WI38 (cell line): ENCODE results near the gene TAGAP.

ENCODE experiments used
- H3K4me3 ChIP-seq: 2 replicates; pipeline ENCODE4 v1.5.1; 2011; ENCODE audit warnings: low read depth, mild to moderate bottlenecking, control low read depth, low read length
- TF ChIP-seq, protein P1 (sequence below): IDR thresholded peaks from 2 replicates; pipeline ENCODE4 v1.5.1; 2012; ENCODE audit warnings: low read depth, mild to moderate bottlenecking, control low read depth, low read length

TAGAP gene

GRCh38 chr6:159067334-159067733, 22.5 kb upstream of the TAGAP start:
- H3K4me3 ChIP-seq, result no peak overlapping the region
- TF ChIP-seq, protein P1, sequence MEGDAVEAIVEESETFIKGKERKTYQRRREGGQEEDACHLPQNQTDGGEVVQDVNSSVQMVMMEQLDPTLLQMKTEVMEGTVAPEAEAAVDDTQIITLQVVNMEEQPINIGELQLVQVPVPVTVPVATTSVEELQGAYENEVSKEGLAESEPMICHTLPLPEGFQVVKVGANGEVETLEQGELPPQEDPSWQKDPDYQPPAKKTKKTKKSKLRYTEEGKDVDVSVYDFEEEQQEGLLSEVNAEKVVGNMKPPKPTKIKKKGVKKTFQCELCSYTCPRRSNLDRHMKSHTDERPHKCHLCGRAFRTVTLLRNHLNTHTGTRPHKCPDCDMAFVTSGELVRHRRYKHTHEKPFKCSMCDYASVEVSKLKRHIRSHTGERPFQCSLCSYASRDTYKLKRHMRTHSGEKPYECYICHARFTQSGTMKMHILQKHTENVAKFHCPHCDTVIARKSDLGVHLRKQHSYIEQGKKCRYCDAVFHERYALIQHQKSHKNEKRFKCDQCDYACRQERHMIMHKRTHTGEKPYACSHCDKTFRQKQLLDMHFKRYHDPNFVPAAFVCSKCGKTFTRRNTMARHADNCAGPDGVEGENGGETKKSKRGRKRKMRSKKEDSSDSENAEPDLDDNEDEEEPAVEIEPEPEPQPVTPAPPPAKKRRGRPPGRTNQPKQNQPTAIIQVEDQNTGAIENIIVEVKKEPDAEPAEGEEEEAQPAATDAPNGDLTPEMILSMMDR, result no peak

GRCh38 chr6:159066483-159066882, 21.7 kb upstream of the TAGAP start:
- TF ChIP-seq, protein P1, result no peak
- H3K4me3 ChIP-seq, result no peak overlapping the region

DNA sequence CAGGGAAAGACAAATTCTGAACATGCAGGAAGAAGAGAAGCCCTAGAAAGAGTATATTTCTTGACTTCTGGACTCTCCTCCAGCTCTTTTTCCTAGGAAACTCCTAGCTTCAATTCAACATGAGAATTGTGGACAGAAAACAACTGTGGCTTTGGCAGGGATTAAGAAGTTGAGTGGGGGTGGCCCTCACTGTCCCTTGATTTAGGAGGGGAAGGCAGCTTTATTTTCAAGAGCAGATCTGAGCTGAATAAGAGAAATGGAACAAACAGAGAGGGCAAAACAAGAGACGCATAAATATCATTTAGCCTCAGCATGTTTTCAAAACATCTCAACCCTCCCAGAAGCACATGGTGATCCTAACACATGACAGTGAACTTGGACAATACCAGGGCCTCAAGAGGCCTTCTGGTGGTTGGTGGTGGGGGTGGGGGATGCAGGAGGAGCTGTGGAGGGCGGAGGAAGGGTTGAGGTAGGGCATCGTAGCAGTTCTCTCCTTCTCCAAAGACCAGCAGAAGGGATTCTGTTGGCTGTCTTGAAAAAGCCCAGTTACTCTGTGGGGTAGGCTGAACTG, 21.1 kb upstream of the TAGAP start:
- TF ChIP-seq, protein P1, result no peak
- no peak overlapping the region for H3K4me3 ChIP-seq

DNA sequence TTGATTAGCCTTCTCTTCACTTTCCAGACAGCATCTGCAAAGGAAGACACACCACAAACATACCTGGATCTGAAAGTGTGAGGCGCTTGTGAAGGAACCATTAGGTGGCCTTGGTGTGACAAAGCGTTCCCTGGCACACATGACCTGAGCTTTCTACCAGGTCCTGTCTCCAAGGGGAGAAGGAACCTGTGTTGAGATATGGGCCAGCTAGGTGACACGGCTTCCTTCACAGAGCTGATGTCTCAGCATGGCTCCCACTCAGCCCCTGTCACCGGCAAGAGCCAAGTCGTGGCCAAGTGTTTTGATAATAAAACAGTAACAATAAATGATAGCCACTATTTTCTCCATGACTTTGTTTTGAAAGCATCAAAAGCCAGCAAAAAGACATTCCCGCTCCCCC, 20.3 kb upstream of the TAGAP start:
- no peak overlapping the region for H3K4me3 ChIP-seq
- TF ChIP-seq, protein P1, result no peak

DNA sequence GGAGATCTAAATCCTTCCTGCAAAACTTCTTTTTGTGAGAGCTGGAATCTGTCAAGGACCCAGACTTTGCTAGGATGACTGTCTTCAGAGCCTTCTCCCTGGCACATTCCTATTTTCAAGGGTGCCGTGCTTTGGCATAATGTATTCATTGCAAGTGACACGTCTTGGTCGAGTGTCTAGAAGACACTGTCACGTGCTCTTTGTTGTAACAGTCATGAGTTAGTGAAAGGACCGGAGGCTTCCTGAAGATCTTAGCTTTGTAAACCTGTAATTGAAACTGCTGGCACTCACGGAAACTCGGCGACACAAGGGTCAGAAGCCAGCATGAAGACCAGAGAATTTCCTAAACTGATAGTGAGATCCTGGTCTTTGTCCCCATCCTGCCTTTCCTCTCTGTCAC, 19.7 kb upstream of the TAGAP start:
- TF ChIP-seq, protein P1, result no peak
- no peak overlapping the region for H3K4me3 ChIP-seq

- TF ChIP-seq, protein P1, result no peak
- H3K4me3 ChIP-seq, result no peak overlapping the region
Measured at GRCh38 chr6:159063549-159063948, 18.8 kb upstream of the TAGAP start.

DNA sequence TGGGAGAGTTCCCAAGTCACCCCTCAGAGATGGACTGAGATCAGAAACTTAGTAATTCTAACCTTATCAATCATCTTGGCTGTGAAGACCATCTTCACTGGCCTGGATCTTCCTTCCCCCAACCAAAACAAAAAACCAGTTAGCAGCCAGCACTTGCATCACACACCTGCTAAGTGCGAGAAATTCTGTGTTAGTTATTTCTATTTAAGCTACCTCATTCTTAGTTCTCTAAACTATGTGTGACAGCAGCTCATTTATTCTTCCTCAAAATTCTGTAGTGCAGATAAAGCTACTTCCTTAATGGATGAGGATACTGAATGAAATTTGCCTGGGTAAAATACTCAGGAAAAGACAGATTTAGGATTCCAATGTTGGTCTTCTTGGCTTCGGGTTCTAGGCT, 18.2 kb upstream of the TAGAP start:
- no peak overlapping the region for H3K4me3 ChIP-seq
- TF ChIP-seq, protein P1, result no peak
